BE2C (cell line): ENCODE measurements around the gene COL9A3.
A peak's percentile ranks its signal among the peaks of the same experiment; 100 is the strongest.

Experiments
- DNase-seq: peaks from one replicate; pipeline ENCODE4 v3.0.0-alpha.2; 2020
- H3K27me3 ChIP-seq: fragments of 250-450 bp; sonication (Bioruptor Pico); 2 replicates; pipeline ENCODE4 v1.5.1; 2020; ENCODE audit warnings: mild to moderate bottlenecking
- H3K36me3 ChIP-seq: fragments of 250-450 bp; sonication (Bioruptor Pico); 2 replicates; pipeline ENCODE4 v1.5.1; 2020; ENCODE audit warnings: mild to moderate bottlenecking
- H3K4me1 ChIP-seq: fragments of 250-450 bp; sonication (Bioruptor Pico); 2 replicates; pipeline ENCODE4 v1.5.1; 2020
- H3K4me3 ChIP-seq: 2 replicates; pipeline ENCODE4 v1.5.1; 2011; ENCODE audit warnings: low read depth, low read length
- H3K9me3 ChIP-seq: fragments of 250-450 bp; sonication (Bioruptor Pico); 2 replicates; pipeline ENCODE4 v1.5.1; 2020
- CTCF ChIP-seq: IDR thresholded peaks from 2 replicates; pipeline ENCODE4 v1.5.1; 2012; ENCODE audit warnings: mild to moderate bottlenecking, low read depth, low read length

The COL9A3 gene

GRCh38 chr20:62805711-62806382, 11.0 kb upstream of the COL9A3 start:
- no peak for TF ChIP-seq CTCF
- H3K4me1 ChIP-seq, result no peaks in the 10 kb centered on the region; the same call in 1 of the 2 replicates
- peak overlapping the region; percentile 63 for H3K4me3 ChIP-seq
- DNase-seq, result no peak
- peaks cover 38% of the 10 kb centered on the region for H3K36me3 ChIP-seq
- no peaks in the 10 kb centered on the region for H3K9me3 ChIP-seq
- H3K27me3 ChIP-seq, result no peaks in the 10 kb centered on the region

GRCh38 chr20:62806383-62807050, 10.3 kb upstream of the COL9A3 start:
- Histone ChIP-seq H3K27me3 (no peaks in the 10 kb centered on the region), H3K36me3 (peaks cover 37% of the 10 kb centered on the region), H3K4me3 (peak overlapping the region; percentile 63), H3K9me3 (no peaks in the 10 kb centered on the region), H3K4me1 (no peaks in the 10 kb centered on the region; the same call in 1 of the 2 replicates)
- no peak for DNase-seq
- TF ChIP-seq CTCF, result no peak

GRCh38 chr20:62807444-62808210, 9.2 kb upstream of the COL9A3 start:
- no peak for DNase-seq
- H3K4me3 ChIP-seq, result no peak overlapping the region
- H3K4me1 ChIP-seq, result no peaks in the 10 kb centered on the region; the same call in 1 of the 2 replicates
- H3K36me3 ChIP-seq, result peaks cover 44% of the 10 kb centered on the region
- no peaks in the 10 kb centered on the region for H3K27me3 ChIP-seq
- TF ChIP-seq CTCF, result no peak
- no peaks in the 10 kb centered on the region for H3K9me3 ChIP-seq

- peak; percentile 82 for DNase-seq
- Histone ChIP-seq H3K4me1 (no peaks in the 10 kb centered on the region; the same call in 1 of the 2 replicates), H3K27me3 (no peaks in the 10 kb centered on the region), H3K36me3 (peaks cover 47% of the 10 kb centered on the region), H3K9me3 (no peaks in the 10 kb centered on the region), H3K4me3 (no peak overlapping the region)
- peak; percentile 92 for TF ChIP-seq CTCF
Observed at GRCh38 chr20:62808211-62808865, 8.5 kb upstream of the COL9A3 start.

GRCh38 chr20:62809530-62810428, 7.1 kb upstream of the COL9A3 start:
- DNase-seq, result no peak
- H3K36me3 ChIP-seq, result peaks cover 47% of the 10 kb centered on the region

More at GRCh38 chr20:62809530-62810428, 7.1 kb upstream of the COL9A3 start:
- no peaks in the 10 kb centered on the region; the same call in 1 of the 2 replicates for H3K4me1 ChIP-seq
- no peak for TF ChIP-seq CTCF
- no peaks in the 10 kb centered on the region for H3K9me3 ChIP-seq
- H3K4me3 ChIP-seq, result no peak overlapping the region
- no peaks in the 10 kb centered on the region for H3K27me3 ChIP-seq
